ENCODE data around the gene RGPD5. TPM values are rescaled to one million over a fixed set of nuclear protein-coding genes. Genes with fewer than 3 reads are reported as not detected.
"Not testable (repeated sequence)": the region's sequence is repeated elsewhere in the genome, so short reads cannot be mapped to it uniquely, and the experiment has no call there.

Gene RGPD5
- total RNA-seq, 2 experiments from 2014 or later = 37.7 to 38.1 TPM

DNA sequence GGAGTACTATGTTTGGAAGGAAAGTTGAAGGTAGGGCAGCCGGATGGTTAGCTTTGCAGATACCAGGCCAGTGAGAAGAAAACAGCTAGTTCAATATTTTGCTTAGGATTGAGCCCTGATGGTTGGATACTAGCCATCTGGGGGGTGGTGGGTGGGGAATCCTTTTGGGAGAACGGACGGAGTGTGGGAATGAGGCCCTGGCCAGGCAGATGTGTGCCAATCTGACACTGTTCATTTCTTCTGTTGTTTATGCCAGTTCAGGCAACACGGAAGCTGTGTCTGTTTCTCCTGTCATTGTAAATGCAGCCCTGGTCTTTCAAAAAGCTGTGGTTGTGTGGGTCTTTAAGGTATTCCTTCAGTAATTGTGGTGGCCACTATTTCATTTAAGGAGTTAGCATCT, 96.9 kb downstream of the RGPD5 start:
- CTCF ChIA-PET = not testable (repeated sequence)

DNA sequence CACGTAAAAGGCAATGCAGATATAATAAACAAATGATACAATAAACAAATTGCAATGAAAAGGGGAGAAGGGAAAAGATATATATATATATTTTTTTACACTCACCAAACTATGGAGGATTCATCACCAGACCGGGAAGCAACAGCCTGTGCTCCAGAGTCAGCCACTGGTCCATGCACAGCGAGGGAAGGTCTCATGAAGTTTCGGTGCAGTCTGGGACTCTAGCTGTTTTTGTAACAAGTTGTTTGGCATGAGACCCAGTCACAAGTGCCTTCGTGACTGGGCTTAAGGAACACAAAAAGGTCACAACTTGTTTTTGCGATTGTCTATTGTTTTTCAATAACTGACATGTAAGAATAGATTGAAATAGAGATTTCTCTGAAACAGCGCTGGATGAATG, 99.6 kb downstream of the RGPD5 start:
- POLR2A ChIA-PET, CTCF ChIA-PET: not testable (repeated sequence)

More for the DNA sequence above, 96.9 kb downstream of the RGPD5 start:
- POLR2A ChIA-PET = not testable (repeated sequence)

DNA sequence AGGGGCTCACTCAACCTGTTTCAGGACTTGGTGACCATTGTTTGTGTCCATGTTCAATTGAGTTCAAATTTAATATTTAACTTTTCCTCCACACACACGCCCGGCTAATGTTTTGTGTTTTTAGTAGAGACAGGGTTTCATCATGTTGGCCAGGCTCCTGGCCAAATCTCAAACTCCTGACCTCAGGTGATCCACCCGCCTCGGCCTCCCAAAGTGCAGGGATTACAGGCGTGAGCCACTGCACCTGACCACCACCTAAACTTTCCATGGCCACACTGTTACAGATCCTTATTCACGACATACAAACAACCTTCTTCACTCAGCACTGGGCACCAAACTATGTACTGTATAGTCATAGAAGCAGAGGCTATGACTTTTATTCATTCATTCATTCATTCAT, 100.0 kb downstream of the RGPD5 start:
- POLR2A ChIA-PET, CTCF ChIA-PET: not testable (repeated sequence)

DNA sequence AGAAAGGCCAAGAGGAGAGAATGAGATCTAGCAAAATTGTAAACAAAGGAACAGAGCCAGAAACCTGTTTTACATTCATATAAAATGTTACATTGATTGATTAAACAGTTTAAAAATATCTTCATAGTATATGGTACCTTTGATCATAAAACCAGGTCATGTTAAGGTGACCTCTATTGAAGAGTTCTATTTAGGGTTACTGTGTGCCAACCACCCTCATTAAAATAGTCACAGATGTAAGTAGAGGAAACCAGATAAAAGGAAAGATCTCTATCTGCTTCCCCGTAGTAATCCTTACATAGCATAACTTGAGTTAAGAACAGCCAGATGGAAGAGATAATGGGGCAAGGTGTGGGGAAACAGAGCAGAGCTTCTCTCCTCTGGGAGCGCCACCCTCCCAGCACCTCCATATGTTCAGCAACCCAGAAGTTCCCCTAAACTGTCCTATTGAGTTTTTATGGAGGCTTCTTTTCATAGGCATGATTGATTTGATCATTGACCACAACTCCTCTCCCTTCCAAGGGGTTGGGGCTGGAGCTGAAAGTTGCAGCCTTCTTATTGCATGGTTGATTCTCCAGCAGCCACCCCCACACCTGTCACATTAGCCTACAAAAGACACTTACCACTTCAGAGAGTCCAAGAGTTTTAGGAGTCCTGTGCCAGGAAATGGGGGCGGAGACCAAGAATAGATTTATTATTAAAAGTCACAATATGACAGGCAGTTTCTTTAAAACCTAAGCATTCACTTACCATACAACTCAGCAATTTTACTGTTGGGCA, 101.2 kb downstream of the RGPD5 start:
- POLR2A ChIA-PET, CTCF ChIA-PET: not testable (repeated sequence)

DNA sequence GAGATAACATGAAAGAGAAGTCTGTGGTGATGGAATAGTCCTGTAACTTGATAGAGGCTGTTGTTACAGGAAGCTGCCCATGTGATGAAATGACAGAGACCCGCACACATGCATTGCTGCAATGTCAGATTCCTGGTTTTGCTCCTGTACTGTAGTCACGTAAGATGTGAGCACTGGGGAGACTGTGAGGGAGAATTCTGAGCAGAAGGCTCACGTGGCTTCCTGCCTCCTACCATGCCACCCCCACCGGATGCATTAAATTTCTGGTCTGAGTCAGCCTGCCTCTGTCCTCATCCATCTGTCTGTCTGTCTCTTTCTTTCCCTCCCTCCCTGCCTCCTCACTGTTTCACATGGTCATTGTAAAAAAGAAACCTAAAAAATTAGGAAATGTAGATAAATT, 102.1 kb downstream of the RGPD5 start:
- POLR2A ChIA-PET, CTCF ChIA-PET: not testable (repeated sequence)

DNA sequence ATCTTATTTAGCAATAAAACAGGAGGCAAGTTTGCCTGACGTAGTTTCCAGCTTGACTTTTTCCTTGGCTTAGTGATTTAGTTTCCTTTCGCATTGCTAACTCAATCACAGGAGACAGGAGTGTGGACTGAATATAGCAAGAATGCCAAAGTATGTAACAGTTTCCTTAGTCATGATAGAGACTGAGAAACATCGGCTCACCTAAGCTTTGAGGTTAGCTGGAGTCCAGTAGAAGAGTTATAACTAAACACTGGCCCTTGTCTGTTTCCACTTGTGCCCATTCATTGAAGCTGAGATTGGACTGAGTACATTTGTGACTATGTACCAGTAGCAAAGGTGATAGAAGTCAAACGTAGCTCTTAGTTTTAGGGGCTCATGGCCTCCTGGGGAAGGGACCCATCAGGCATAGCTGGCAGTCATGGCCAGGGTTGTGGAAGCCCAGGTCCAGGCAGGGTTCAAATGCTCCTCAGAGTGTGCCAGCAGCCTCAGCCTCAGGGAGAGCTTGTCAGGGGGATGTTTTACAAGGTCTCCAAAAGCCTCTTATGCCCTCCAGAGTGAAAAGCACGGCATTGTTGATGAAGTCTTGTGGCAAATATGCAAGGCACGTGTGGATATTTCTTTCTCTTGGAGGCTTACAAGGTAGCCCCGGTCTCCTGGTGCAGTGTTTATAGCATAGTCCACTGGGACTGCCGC, 103.8 kb downstream of the RGPD5 start:
- POLR2A ChIA-PET, CTCF ChIA-PET: not testable (repeated sequence)

DNA sequence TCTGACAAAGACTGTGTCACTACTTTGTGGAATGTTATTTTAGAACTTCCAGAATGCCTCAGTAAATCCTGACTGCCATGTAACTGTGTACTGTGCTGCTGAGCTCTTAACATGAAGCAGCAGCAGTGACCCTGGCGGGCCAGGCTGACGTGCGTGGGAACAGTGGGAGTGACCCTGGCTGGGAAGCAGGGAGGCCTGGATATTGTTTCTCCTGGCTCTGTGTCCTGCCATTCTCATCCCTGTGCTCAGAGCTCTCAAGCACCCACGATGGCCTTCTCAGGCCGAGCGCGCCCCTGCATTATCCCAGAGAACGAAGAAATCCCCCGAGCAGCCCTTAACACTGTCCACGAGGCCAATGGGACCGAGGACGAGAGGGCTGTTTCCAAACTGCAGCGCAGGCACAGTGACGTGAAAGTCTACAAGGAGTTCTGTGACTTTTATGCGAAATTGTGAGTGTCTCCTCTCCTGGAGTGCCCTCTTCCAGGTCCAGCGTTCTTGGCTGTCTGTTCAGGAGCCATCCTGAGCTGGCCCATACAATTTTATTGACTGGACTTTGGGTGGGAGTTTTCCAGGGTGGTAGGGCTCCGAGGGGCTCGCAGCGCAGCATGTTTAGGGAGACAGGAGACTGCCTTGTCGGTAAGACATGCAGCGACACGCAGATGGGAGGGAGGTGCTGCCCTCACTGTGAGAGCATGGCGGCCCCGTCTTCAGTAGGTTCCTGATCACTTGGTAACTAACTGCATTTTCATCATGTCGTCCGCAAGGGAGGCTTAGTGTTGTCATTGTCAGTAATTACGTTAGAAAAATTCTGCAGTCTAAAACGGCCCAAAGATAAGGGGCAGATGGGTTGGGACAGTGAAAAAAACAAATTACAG, 104.6 kb downstream of the RGPD5 start, which contains the start of gene LIMS3:
TSS of gene LIMS3 (plus strand) at position 227 of the 875 bp plus-strand sequence. CDS start at position 268, 41 bp downstream.
- CTCF ChIA-PET, POLR2A ChIA-PET: not testable (repeated sequence)

DNA sequence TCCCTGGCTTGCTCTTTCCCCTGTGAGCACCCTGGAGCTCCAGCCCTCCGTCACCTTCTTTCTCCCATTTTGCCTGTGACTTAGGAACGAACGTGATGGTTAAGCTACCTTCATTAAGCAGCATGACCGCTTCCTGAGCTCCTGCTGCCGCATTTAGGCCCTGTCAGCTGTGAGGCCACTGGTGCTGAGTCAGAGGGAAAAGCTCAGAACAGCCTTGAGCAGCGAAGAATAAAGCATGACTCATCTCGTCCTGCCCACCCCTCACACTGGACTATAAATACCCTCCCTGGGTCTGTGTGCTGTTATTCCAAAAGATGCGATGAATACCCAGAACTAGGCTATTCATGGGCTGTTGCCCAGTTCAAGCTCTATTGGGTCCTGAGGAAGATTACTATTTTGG, 111.7 kb downstream of the RGPD5 start:
- POLR2A ChIA-PET, CTCF ChIA-PET: not testable (repeated sequence)

Other genes with a start within 250 kb of the RGPD5 start
- gene SEPTIN10, start 180.3 kb upstream of the RGPD5 start, total RNA-seq = under 1 TPM; 0.17 to 0.65 TPM
- under 1 TPM; 0.06 to 0.19 TPM for gene SOWAHC, start 179.9 kb upstream of the RGPD5 start, total RNA-seq
- gene LIMS3, start 104.4 kb downstream of the RGPD5 start, total RNA-seq = under 1 TPM; 0.59 to 0.78 TPM

All from activated CD8-positive, alpha-beta memory T cell treated with anti-CD3 and anti-CD28 coated beads for 36 hours (primary cell).